H1 (cell line): ENCODE results near the gene HIC1. TPM values are rescaled to one million over a fixed set of nuclear protein-coding genes. Genes with fewer than 3 reads are reported as not detected.

Experiments used
- CTCF ChIA-PET: fragments of 300-600 bp; sonication (Branson Sonifier 250); formaldehyde crosslinking; loops from one replicate; lab custom pipeline; 2021; ENCODE audit not compliant: partially characterized antibody; lab: Charles Lee
- POLR2A ChIA-PET: fragments of 300-600 bp; sonication (Branson Sonifier 250); formaldehyde crosslinking; loops from one replicate; lab custom pipeline; 2021; ENCODE audit warnings: inconsistent platforms; ENCODE audit not compliant: partially characterized antibody; lab: Charles Lee
- DNase-seq, 2 experiments: peaks; one replicate each; pipeline versions ENCODE4 v3.0.0 to v3.0.0-alpha.2; 2010 to 2022; ENCODE audit warnings: low spot score in 2 of 2, low read depth in 1 of 2, mixed read lengths in 1 of 2
- FAIRE-seq: peaks from 2 replicates; lab custom pipeline; 2011; peaks lifted over from hg19 to GRCh38; lab: Jason Lieb, UNC
- H2AFZ ChIP-seq: 2 replicates; pipeline ENCODE4 v1.8.1; 2012; ENCODE audit warnings: low read length, inconsistent platforms
- H2AK5ac ChIP-seq: 2 replicates; pipeline ENCODE4 v1.6.1; 2013; ENCODE audit warnings: low read depth, low read length
- H2BK120ac ChIP-seq: replicated peaks from 2 replicates; pipeline ENCODE3; 2013; ENCODE audit warnings: low read depth, low read length, inconsistent platforms
- H2BK12ac ChIP-seq: 2 replicates; pipeline ENCODE4 v1.6.1; 2013; ENCODE audit warnings: low read depth, low read length
- H2BK15ac ChIP-seq: 2 replicates; pipeline ENCODE4 v1.6.1; 2013; ENCODE audit warnings: low read length
- H2BK20ac ChIP-seq: 2 replicates; pipeline ENCODE4 v1.6.1; 2013; ENCODE audit warnings: low read length
- H2BK5ac ChIP-seq: 2 replicates; pipeline ENCODE4 v1.6.1; 2013; ENCODE audit warnings: low read depth, low read length
- H3K14ac ChIP-seq: 2 replicates; pipeline ENCODE4 v1.6.1; 2013; ENCODE audit warnings: inconsistent platforms; ENCODE audit not compliant: insufficient read length
- H3K18ac ChIP-seq: 2 replicates; pipeline ENCODE4 v1.6.1; 2013; ENCODE audit warnings: low read length; ENCODE audit errors: extremely low read depth
- H3K23ac ChIP-seq: 2 replicates; pipeline ENCODE4 v1.6.1; 2013; ENCODE audit warnings: inconsistent platforms; ENCODE audit not compliant: insufficient read length
- H3K23me2 ChIP-seq: 2 replicates; pipeline ENCODE4 v1.6.1; 2013; ENCODE audit warnings: low read depth, low read length
- H3K27ac ChIP-seq: 2 replicates; pipeline ENCODE4 v1.6.1; 2011; ENCODE audit warnings: low read depth, low read length, inconsistent platforms
- H3K27me3 ChIP-seq, 4 experiments: replicated peaks in 1 of 4; 1 replicate in 1 of 4; 2 replicates in 3 of 4; pipeline versions ENCODE4 v1.6.1 to v1.8.1; 2011 to 2013; ENCODE audit warnings: low read length in 3 of 4, mild to moderate bottlenecking in 3 of 4, inconsistent platforms in 2 of 4, mixed read lengths in 2 of 4, moderate library complexity in 1 of 4; ENCODE audit not compliant: control insufficient read depth in 3 of 4, insufficient read depth in 3 of 4; ENCODE audit errors: extremely low read depth in 1 of 4
- H3K36me3 ChIP-seq, 4 experiments: 2 replicates each; pipeline versions ENCODE4 v1.6.1 to v1.8.1; 2011 to 2013; ENCODE audit warnings: mild to moderate bottlenecking in 4 of 4, low read length in 3 of 4, moderate library complexity in 2 of 4, control low read depth in 1 of 4, inconsistent platforms in 1 of 4; ENCODE audit not compliant: insufficient read depth in 4 of 4, control insufficient read depth in 2 of 4
- H3K4ac ChIP-seq: replicated peaks from 2 replicates; pipeline ENCODE3; 2013; ENCODE audit warnings: low read length, low read depth, mixed read lengths, inconsistent platforms; ENCODE audit not compliant: insufficient read length
- H3K4me1 ChIP-seq, 4 experiments: replicated peaks in 1 of 4; 1 replicate in 1 of 4; 2 replicates in 3 of 4; pipeline versions ENCODE4 v1.6.1 to v1.8.1; 2011 to 2013; ENCODE audit warnings: low read length in 3 of 4, inconsistent platforms in 2 of 4, mixed read lengths in 1 of 4; ENCODE audit not compliant: insufficient read depth in 4 of 4, control insufficient read depth in 3 of 4
- H3K4me2 ChIP-seq, 2 experiments: 2 replicates each; pipeline versions ENCODE4 v1.6.1 to v1.8.1; 2011 to 2013; ENCODE audit warnings: low read depth in 2 of 2, low read length in 2 of 2, control low read depth in 1 of 2, inconsistent platforms in 1 of 2, mild to moderate bottlenecking in 1 of 2; ENCODE audit not compliant: insufficient read depth in 1 of 2
- H3K4me3 ChIP-seq, 4 experiments: fragments of 200-600, 300-600 bp in 1 of 4; sonication (generic), shearing (Covaris generic), sonication (Bioruptor Twin) in 1 of 4; 2 replicates each; pipeline versions ENCODE4 v1.5.1 to v1.8.1; 2011 to 2016; ENCODE audit warnings: low read length in 4 of 4, low read depth in 3 of 4, control low read depth in 2 of 4, inconsistent platforms in 2 of 4, mild to moderate bottlenecking in 2 of 4, mixed read lengths in 1 of 4, moderate library complexity in 1 of 4; ENCODE audit not compliant: insufficient read depth in 2 of 4; ENCODE audit errors: extremely low read depth in 1 of 4
- H3K56ac ChIP-seq: replicated peaks from 2 replicates; pipeline ENCODE3; 2013; ENCODE audit warnings: low read depth, mild to moderate bottlenecking, mixed read lengths, low read length, inconsistent platforms; ENCODE audit not compliant: insufficient read length
- H3K79me1 ChIP-seq: 2 replicates; pipeline ENCODE4 v1.6.1; 2013; ENCODE audit warnings: low read depth, low read length, control low read depth
- H3K79me2 ChIP-seq, 2 experiments: 2 replicates each; pipeline versions ENCODE4 v1.6.1 to v1.8.1; 2012 to 2013; ENCODE audit warnings: low read length in 2 of 2, mild to moderate bottlenecking in 2 of 2, inconsistent platforms in 1 of 2; ENCODE audit not compliant: insufficient read depth in 2 of 2, control insufficient read depth in 1 of 2
- H3K9ac ChIP-seq, 4 experiments: replicated peaks in 1 of 4; 1 replicate in 1 of 4; 2 replicates in 3 of 4; pipeline versions ENCODE4 v1.6.1 to v1.8.1; 2011 to 2013; ENCODE audit warnings: low read depth in 3 of 4, low read length in 3 of 4, control low read depth in 2 of 4, mild to moderate bottlenecking in 2 of 4, moderate library complexity in 2 of 4, inconsistent platforms in 1 of 4; ENCODE audit errors: extremely low read depth in 1 of 4
- H3K9me3 ChIP-seq, 2 experiments: 2 replicates each; pipeline versions ENCODE4 v1.6.1 to v1.8.1; 2012 to 2013; ENCODE audit warnings: mild to moderate bottlenecking in 2 of 2, moderate library complexity in 2 of 2, control low read depth in 1 of 2, inconsistent platforms in 1 of 2, low read depth in 1 of 2, low read length in 1 of 2, mixed read lengths in 1 of 2; ENCODE audit not compliant: insufficient read depth in 2 of 2
- H4K20me1 ChIP-seq, 2 experiments: replicated peaks in 1 of 2; 2 replicates each; pipeline versions ENCODE3 to v1.8.1; 2011 to 2013; ENCODE audit warnings: inconsistent platforms in 2 of 2, low read length in 2 of 2, mild to moderate bottlenecking in 1 of 2; ENCODE audit not compliant: insufficient read depth in 2 of 2, control insufficient read depth in 1 of 2
- H4K5ac ChIP-seq: 2 replicates; pipeline ENCODE4 v1.6.1; 2013; ENCODE audit warnings: low read length, low read depth, mixed read lengths, inconsistent platforms; ENCODE audit not compliant: insufficient read length
- H4K8ac ChIP-seq: 2 replicates; pipeline ENCODE4 v1.8.0; 2013; ENCODE audit warnings: mild to moderate bottlenecking, moderate library complexity, low read length, inconsistent platforms; ENCODE audit not compliant: insufficient read depth; ENCODE audit errors: extremely low read depth
- H4K91ac ChIP-seq: replicated peaks from 2 replicates; pipeline ENCODE3; 2013; ENCODE audit warnings: low read length, mixed read lengths, inconsistent platforms; ENCODE audit not compliant: insufficient read length
- EP300 ChIP-seq, 2 experiments: IDR thresholded peaks; 1 replicate in 1 of 2; 2 replicates in 1 of 2; pipeline ENCODE4 v1.6.1; 2011 to 2012; ENCODE audit warnings: low read depth in 2 of 2, low read length in 2 of 2, mild to moderate bottlenecking in 2 of 2, borderline replicate concordance in 1 of 2, inconsistent platforms in 1 of 2, moderate library complexity in 1 of 2
- EZH2 ChIP-seq: fragments of 200-600 bp; sonication (generic); IDR thresholded peaks from 2 replicates; pipeline ENCODE4 v1.7.1; 2012; ENCODE audit warnings: low read depth, mild to moderate bottlenecking, moderate library complexity, low read length, inconsistent platforms; ENCODE audit not compliant: severe bottlenecking
- GABPA ChIP-seq: IDR thresholded peaks from 2 replicates; pipeline ENCODE4 v1.6.1; 2011; ENCODE audit warnings: mild to moderate bottlenecking, low read length, moderate library complexity, borderline replicate concordance; ENCODE audit not compliant: insufficient read depth
- MAFK ChIP-seq: IDR thresholded peaks from 2 replicates; pipeline ENCODE4 v1.6.1; 2012; ENCODE audit warnings: low read depth, mild to moderate bottlenecking, improper control_type of control experiment, low read length
- PHF8 ChIP-seq: fragments of 200-600 bp; sonication (generic); conservative IDR thresholded peaks from 2 replicates; pipeline ENCODE4 v1.7.1; 2012; ENCODE audit warnings: low read depth, mild to moderate bottlenecking, inconsistent platforms, low read length, moderate library complexity
- RBBP5 ChIP-seq: IDR thresholded peaks from 2 replicates; pipeline ENCODE4 v1.7.1; 2012; ENCODE audit warnings: low read depth, mild to moderate bottlenecking, inconsistent platforms, low read length, moderate library complexity, borderline replicate concordance
- SAP30 ChIP-seq: fragments of 300-600 bp; sonication (generic); IDR thresholded peaks from 2 replicates; pipeline ENCODE4 v1.7.1; 2012; ENCODE audit warnings: low read length, moderate library complexity, mild to moderate bottlenecking, inconsistent platforms; ENCODE audit not compliant: insufficient read depth, insufficient replicate concordance
- TAF7 ChIP-seq: optimal IDR thresholded peaks from 2 replicates; pipeline ENCODE3; 2011; ENCODE audit warnings: low read depth, mild to moderate bottlenecking, inconsistent platforms, low read length, moderate library complexity, borderline replicate concordance
- TEAD4 ChIP-seq: IDR thresholded peaks from 2 replicates; pipeline ENCODE4 v1.6.1; 2012; ENCODE audit warnings: low read depth, low read length, inconsistent platforms, mixed read lengths
- USF2 ChIP-seq: IDR thresholded peaks from 2 replicates; pipeline ENCODE4 v1.6.1; 2011; ENCODE audit warnings: low read length, improper control_type of control experiment
- WGBS, 2 experiments: shearing (Covaris generic) in 1 of 2; methylation state at CpG; one replicate each; pipeline versions ENCODE4 v1.1.6 to v1.1.7; 2013 to 2015; ENCODE audit warnings: low lambda C conversion rate in 2 of 2, mixed read lengths in 2 of 2, inconsistent platforms in 1 of 2, low coverage in 1 of 2, missing lambda C conversion rate in 1 of 2; ENCODE audit not compliant: insufficient replicate concordance in 2 of 2, insufficient coverage in 1 of 2, insufficient read length in 1 of 2; ENCODE audit errors: extremely low coverage in 1 of 2, missing lambda C conversion rate in 1 of 2; 5-methylcytosine and 5-hydroxymethylcytosine counted together
- polyA plus RNA-seq, 7 experiments: library from polyadenylated mRNA; depleted of rRNA in 3 of 7; stranded (reverse) in 5 of 7; unstranded in 2 of 7; fragments of >200 nt in 5 of 7; fragments of 200-250 nt in 2 of 7; gene quantifications; 1 replicate in 5 of 7; 2 replicates in 1 of 7; 4 replicates in 1 of 7; pipeline versions ENCODE4 v1.2.1 to v1.2.3, GENCODE V29; 2011 to 2013; ENCODE audit warnings: missing spikeins in 2 of 7, mixed read lengths in 2 of 7
- total RNA-seq: library from RNA; stranded (reverse); fragmentation: NEBNext Ultra II Directional; extraction: Animal tissue kit (Norgen Biotek cat#: 25700); gene quantifications from 2 replicates; pipeline ENCODE4 v1.2.1, GENCODE V29; 2021

Gene HIC1
- total and polyA plus RNA-seq, 2 of the 8 experiments (the other 6 are each of a cell fraction or from before 2014, with no cell fraction given) = 0.06 to 0.09 TPM

GRCh38 chr17:2040219-2040827 lies 14.6 kb upstream of the HIC1 start:
- DNase-seq = no peak
- no peak overlapping the region for H3K18ac ChIP-seq
- WGBS, 2 experiments = 92% methylated on average over 6 of the region's 7 CpGs; no CpG with 5 or more reads in 1 of the 2 experiments
- no peak overlapping the region for H4K5ac ChIP-seq
- H3K9me3 ChIP-seq = no peaks in the 10 kb centered on the region
- H3K4ac ChIP-seq = no peak overlapping the region
- H2BK5ac ChIP-seq = no peak overlapping the region
- H3K36me3 ChIP-seq = peaks cover 0 to 14% (median 3%) of the 10 kb centered on the region in 4 experiments; a peak in 5 of 8 replicates
- no peak overlapping the region for H4K8ac ChIP-seq
- peaks cover 5% of the 10 kb centered on the region; the same call in 1 of the 2 replicates for H3K23me2 ChIP-seq
- peaks cover 0 to 6% (median 6%) of the 10 kb centered on the region in 4 experiments; a peak in 5 of 7 replicates for H3K4me1 ChIP-seq
- no peaks in the 10 kb centered on the region for H3K79me2 ChIP-seq
- H3K4me3 ChIP-seq = no peak overlapping the region
- no peak overlapping the region for H3K56ac ChIP-seq
- FAIRE-seq = no peak
- H2BK15ac ChIP-seq = no peak overlapping the region
- H4K91ac ChIP-seq = no peak overlapping the region
- H3K27ac ChIP-seq = no peak overlapping the region
- H4K20me1 ChIP-seq = peaks cover 0 to 7% of the 10 kb centered on the region in 2 experiments
- ChIA-PET POLR2A (interaction anchor here (0.8 to 1.6 kb wide), 4 partner anchors 10 to 29 kb away, joined by 3 read pairs; partner anchors contain the start of gene DPH1), CTCF (interaction anchor here (1.2 to 3.1 kb wide), 14 partner anchors 8 to 242 kb away, joined by 3 to 17 read pairs (median 4); partner anchors contain the start of genes DPH1 and RTN4RL1)
- no peak overlapping the region; a peak in 1 of 4 replicates for H3K4me2 ChIP-seq
- H3K79me1 ChIP-seq = peaks cover 4% of the 10 kb centered on the region
- H2AFZ ChIP-seq = no peak overlapping the region
- no peak overlapping the region for H3K9ac ChIP-seq
- no peak overlapping the region for H3K14ac ChIP-seq
- no peak overlapping the region for H3K23ac ChIP-seq
- peaks cover 0 to 2% (median 0%) of the 10 kb centered on the region in 4 experiments; a peak in 1 of 7 replicates for H3K27me3 ChIP-seq
- H2BK120ac ChIP-seq = no peak overlapping the region
- no peak overlapping the region for H2AK5ac ChIP-seq
- H2BK20ac ChIP-seq = no peak overlapping the region
- no peak overlapping the region for H2BK12ac ChIP-seq
- no peak for TF ChIP-seq EP300 (IDR thresholded peaks at IDR 0.05; ENCODE audit: borderline replicate concordance in 1 of 2, low read depth in 2 of 2, low read length in 2 of 2)
- no peak for TF ChIP-seq SAP30
- TF ChIP-seq TEAD4 = no peak
- TF ChIP-seq RBBP5 = no peak
- no peak for TF ChIP-seq PHF8
- TF ChIP-seq USF2 = no peak
- no peak for TF ChIP-seq GABPA
- no peak for TF ChIP-seq TAF7
- TF ChIP-seq MAFK = no peak
- TF ChIP-seq EZH2 = no peak
